Measurements from ENCODE around the gene SLC38A11. TPM values are rescaled to one million over a fixed set of nuclear protein-coding genes. Genes with fewer than 3 reads are reported as not detected.
"Not testable (repeated sequence)": the region's sequence is repeated elsewhere in the genome, so short reads cannot be mapped to it uniquely, and the experiment has no call there.

SLC38A11 gene
- total RNA-seq, 4 donors from 2014 or later: 0.19 to 9.9 (median 0.77) TPM

GRCh38 chr2:164984428-164984827 lies 29.1 kb upstream of the SLC38A11 start:
- DNase-seq (ENCODE audit: low spot score): no peak
- TF ChIP-seq, protein P1, sequence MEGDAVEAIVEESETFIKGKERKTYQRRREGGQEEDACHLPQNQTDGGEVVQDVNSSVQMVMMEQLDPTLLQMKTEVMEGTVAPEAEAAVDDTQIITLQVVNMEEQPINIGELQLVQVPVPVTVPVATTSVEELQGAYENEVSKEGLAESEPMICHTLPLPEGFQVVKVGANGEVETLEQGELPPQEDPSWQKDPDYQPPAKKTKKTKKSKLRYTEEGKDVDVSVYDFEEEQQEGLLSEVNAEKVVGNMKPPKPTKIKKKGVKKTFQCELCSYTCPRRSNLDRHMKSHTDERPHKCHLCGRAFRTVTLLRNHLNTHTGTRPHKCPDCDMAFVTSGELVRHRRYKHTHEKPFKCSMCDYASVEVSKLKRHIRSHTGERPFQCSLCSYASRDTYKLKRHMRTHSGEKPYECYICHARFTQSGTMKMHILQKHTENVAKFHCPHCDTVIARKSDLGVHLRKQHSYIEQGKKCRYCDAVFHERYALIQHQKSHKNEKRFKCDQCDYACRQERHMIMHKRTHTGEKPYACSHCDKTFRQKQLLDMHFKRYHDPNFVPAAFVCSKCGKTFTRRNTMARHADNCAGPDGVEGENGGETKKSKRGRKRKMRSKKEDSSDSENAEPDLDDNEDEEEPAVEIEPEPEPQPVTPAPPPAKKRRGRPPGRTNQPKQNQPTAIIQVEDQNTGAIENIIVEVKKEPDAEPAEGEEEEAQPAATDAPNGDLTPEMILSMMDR (IDR thresholded peaks at IDR 0.05): no peak
- ATAC-seq (ENCODE audit: low FRiP score): no peak

- no peak for ATAC-seq (ENCODE audit: low FRiP score)
- DNase-seq (ENCODE audit: low spot score): no peak
- TF ChIP-seq, protein P1 (IDR thresholded peaks at IDR 0.05): no peak
These were observed 26.1 kb upstream of the SLC38A11 start for GRCh38 chr2:164981217-164981990.

DNA sequence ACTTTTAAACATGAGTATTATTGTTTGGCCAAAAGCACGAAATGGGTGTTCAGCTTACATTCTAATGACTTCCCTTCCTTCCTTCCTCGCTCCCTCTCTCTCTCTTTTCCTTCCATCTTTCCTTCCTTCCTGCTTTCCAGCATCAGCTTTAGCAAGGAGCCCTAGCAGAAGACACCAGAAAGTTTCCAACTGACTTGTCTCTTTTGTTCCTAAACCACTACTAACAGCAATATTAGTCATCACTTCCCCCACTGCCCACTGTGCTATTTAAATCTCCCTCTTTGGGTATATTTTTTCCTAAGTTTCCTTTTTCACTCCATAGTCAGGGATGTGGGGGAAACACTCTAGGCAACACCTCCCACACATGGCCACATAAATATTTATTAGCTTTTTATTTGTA lies 25.4 kb upstream of the SLC38A11 start:
- DNase-seq (ENCODE audit: low spot score); ATAC-seq (ENCODE audit: low FRiP score): not testable (repeated sequence)

DNA sequence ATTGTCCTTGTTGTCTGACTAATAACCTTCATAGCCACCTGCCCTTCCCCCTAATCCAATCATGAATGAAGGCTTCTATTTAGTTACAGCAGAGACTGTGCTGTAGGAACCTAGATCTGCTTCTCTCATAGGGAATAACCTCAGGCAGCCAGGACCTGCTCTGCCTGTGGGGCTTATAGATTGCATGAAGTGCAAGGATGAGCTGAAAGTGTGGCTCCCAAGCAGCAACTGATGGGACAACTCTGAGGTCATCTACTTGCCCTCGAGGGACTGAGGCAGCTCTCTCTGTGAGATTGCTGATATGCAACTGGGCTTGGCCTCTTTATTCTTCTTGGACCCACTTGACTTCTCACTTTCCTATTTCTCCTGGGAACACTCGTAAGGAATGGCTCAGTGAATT lies 23.8 kb upstream of the SLC38A11 start:
- DNase-seq (ENCODE audit: low spot score) (no peak), ATAC-seq (ENCODE audit: low FRiP score) (no peak)
- TF ChIP-seq, protein P1 (IDR thresholded peaks at IDR 0.05): no peak

DNA sequence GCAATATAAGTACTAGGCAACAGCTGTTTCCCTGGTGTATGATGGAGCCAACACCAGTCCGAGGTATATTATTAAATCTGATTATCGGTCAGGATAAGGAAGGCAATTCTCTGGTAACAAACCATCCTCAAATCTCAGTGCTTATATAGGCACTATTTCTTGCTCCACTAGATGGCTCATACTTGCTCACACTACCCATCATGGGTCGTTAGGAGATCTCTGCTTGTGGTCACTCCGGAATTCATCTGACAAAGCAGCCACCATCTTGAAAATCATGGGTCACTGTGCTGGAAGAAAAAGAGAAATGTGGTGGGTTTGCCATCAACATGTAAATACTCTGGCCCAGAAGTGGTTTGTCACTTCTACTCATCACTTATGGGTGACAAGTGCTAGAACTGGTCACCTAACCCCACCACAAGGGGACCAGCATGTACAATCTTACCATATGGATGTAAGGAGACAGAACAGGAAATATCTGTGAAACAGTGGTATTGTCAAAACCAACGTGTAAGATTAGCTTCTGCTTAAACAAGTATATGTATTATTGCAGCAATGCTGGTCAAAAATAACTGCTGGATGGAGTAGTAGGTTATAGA lies 21.6 kb upstream of the SLC38A11 start:
- ATAC-seq (ENCODE audit: low FRiP score); DNase-seq (ENCODE audit: low spot score): not testable (repeated sequence)

- TF ChIP-seq, protein P1 (IDR thresholded peaks at IDR 0.05): no peak
- ATAC-seq (ENCODE audit: low FRiP score): no peak
These were observed 21.0 kb upstream of the SLC38A11 start for GRCh38 chr2:164976301-164976700.

GRCh38 chr2:164975891-164976290 lies 20.6 kb upstream of the SLC38A11 start:
- ATAC-seq (ENCODE audit: low FRiP score): no peak
- DNase-seq (ENCODE audit: low spot score): no peak
- TF ChIP-seq, protein P1 (IDR thresholded peaks at IDR 0.05): no peak

More at GRCh38 chr2:164976301-164976700, 21.0 kb upstream of the SLC38A11 start:
- DNase-seq (ENCODE audit: low spot score): no peak

DNA sequence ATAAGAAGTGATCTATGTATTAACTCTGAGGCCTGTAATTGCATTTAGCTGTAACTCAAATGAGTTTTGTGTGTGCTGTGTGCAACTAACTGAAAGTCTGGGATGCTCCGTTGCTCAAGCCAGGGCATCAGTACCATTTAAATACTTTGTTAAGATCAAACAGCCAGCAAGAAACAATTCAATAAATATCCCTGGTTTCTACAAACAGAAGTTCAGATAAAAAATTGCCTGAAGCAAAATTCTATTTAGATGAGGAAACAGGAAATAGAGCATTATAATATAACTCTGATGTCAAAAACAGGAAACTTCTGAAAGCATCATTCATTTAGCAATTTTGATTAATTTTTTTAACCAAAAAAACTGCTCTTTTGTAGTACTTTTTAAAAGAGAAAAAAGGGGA lies 18.9 kb upstream of the SLC38A11 start:
- TF ChIP-seq, protein P1 (IDR thresholded peaks at IDR 0.05): no peak
- ATAC-seq (ENCODE audit: low FRiP score) (no peak), DNase-seq (ENCODE audit: low spot score) (no peak)

All from omental fat pad (tissue), 4 donors.